GM10847 (cell line): ENCODE results near the gene PCDH12.

Experiments
- POLR2A ChIP-seq: IDR thresholded peaks from 2 replicates; pipeline ENCODE4 v1.6.1; 2011; ENCODE audit not compliant: insufficient read length; ENCODE audit errors: extremely low read depth

The PCDH12 gene

GRCh38 chr5:141950207-141951005, 7.6 kb downstream of the PCDH12 start:
- no peak for TF ChIP-seq POLR2A

- no peak for TF ChIP-seq POLR2A
These were observed 8.5 kb downstream of the PCDH12 start for GRCh38 chr5:141949511-141949910.

GRCh38 chr5:141948812-141949211, 9.2 kb downstream of the PCDH12 start:
- TF ChIP-seq POLR2A: no peak

- TF ChIP-seq POLR2A: no peak
These were observed 10.7 kb downstream of the PCDH12 start for GRCh38 chr5:141947316-141947715.

GRCh38 chr5:141945511-141946051, 12.4 kb downstream of the PCDH12 start:
- no peak for TF ChIP-seq POLR2A

GRCh38 chr5:141944076-141944475, 13.9 kb downstream of the PCDH12 start:
- no peak for TF ChIP-seq POLR2A

GRCh38 chr5:141942185-141942857, 15.7 kb downstream of the PCDH12 start:
- TF ChIP-seq POLR2A: no peak

- no peak for TF ChIP-seq POLR2A
These were observed 16.2 kb downstream of the PCDH12 start for GRCh38 chr5:141941779-141942178.

GRCh38 chr5:141941307-141941706, 16.7 kb downstream of the PCDH12 start:
- no peak for TF ChIP-seq POLR2A

GRCh38 chr5:141940695-141941271, 17.2 kb downstream of the PCDH12 start:
- no peak for TF ChIP-seq POLR2A

- no peak for TF ChIP-seq POLR2A
These were observed 22.5 kb downstream of the PCDH12 start for GRCh38 chr5:141935538-141935937.

GRCh38 chr5:141934099-141934844, 23.7 kb downstream of the PCDH12 start:
- TF ChIP-seq POLR2A: no peak

GRCh38 chr5:141933151-141933550, 24.9 kb downstream of the PCDH12 start:
- no peak for TF ChIP-seq POLR2A

- TF ChIP-seq POLR2A: no peak
These were observed 26.3 kb downstream of the PCDH12 start for GRCh38 chr5:141931694-141932093.

- no peak for TF ChIP-seq POLR2A
These were observed 28.5 kb downstream of the PCDH12 start for GRCh38 chr5:141929398-141930058.

- no peak for TF ChIP-seq POLR2A
These were observed 30.0 kb downstream of the PCDH12 start for GRCh38 chr5:141928051-141928450.
